Breast epithelium (tissue), 3 donors: ENCODE measurements around the gene HSP90AB1.

Experiments used
- CTCF ChIP-seq, 3 donors: fragments of 450-650 bp; IDR thresholded peaks; one replicate each; pipeline ENCODE4 v1.5.1; 2016 to 2017; ENCODE audit warnings: antibody characterized with exemption in 3 of 3, mild to moderate bottlenecking in 3 of 3, moderate library complexity in 3 of 3
- POLR2A ChIP-seq: fragments of 450-650 bp; IDR thresholded peaks from one replicate; pipeline ENCODE4 v1.6.1; 2016; ENCODE audit warnings: antibody characterized with exemption, mild to moderate bottlenecking, moderate library complexity
- POLR2AphosphoS5 ChIP-seq, 3 donors: sonication (generic); formaldehyde crosslinking; IDR thresholded peaks; one replicate each; pipeline ENCODE4 v1.6.1; 2017; ENCODE audit warnings: antibody characterized with exemption in 3 of 3

GRCh38 chr6:44263354-44264100 lies 16.6 kb downstream of the HSP90AB1 start:
- no peak for TF ChIP-seq POLR2AphosphoS5 (IDR thresholded peaks at IDR 0.05)
- no peak for TF ChIP-seq POLR2A
- TF ChIP-seq CTCF (IDR thresholded peaks at IDR 0.05) = no peak
